ENCODE results near the gene FBXO9.

FBXO9 gene

GRCh38 chr6:53095716-53096115 is 30.5 kb downstream of the FBXO9 start:
- H3K9me3 Mint-ChIP-seq (ENCODE audit: low read depth), result no peaks in the 10 kb centered on the region
- H3K4me1 Mint-ChIP-seq (ENCODE audit: low read depth), result no peaks in the 10 kb centered on the region
- no peak overlapping the region for H3K4me3 Mint-ChIP-seq
- H3K27ac Mint-ChIP-seq, result no peak overlapping the region
- H3K36me3 Mint-ChIP-seq, result peaks cover 8% of the 10 kb centered on the region
- no peaks in the 10 kb centered on the region for H3K27me3 Mint-ChIP-seq

GRCh38 chr6:53100561-53100960 is 35.4 kb downstream of the FBXO9 start:
- no peak overlapping the region for H3K4me3 Mint-ChIP-seq
- no peaks in the 10 kb centered on the region for H3K4me1 Mint-ChIP-seq (ENCODE audit: low read depth)
- no peaks in the 10 kb centered on the region for H3K9me3 Mint-ChIP-seq (ENCODE audit: low read depth)
- no peaks in the 10 kb centered on the region for H3K27me3 Mint-ChIP-seq
- no peak overlapping the region for H3K27ac Mint-ChIP-seq
- H3K36me3 Mint-ChIP-seq, result no peaks in the 10 kb centered on the region

DNA sequence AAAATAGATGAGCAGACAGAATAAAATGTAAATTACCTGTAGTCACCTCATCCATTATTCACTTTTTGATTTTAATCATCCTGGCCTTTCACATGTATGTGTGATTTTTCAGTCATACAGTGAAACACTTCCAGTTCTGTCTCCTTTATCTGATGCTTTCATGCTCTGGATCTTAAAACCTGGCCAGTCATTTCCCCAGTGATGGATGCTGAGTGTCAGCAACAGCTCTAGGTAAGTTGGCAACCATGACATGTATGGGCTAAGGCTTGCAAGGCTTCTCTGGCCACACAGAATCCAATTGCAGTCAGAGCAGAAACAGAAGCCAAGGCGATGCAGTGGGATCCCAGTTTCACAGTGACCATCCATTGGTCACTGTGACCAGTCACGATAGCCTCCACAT is 35.8 kb downstream of the FBXO9 start:
- no peaks in the 10 kb centered on the region for H3K9me3 Mint-ChIP-seq (ENCODE audit: low read depth)
- no peak overlapping the region for H3K27ac Mint-ChIP-seq
- H3K4me1 Mint-ChIP-seq (ENCODE audit: low read depth), result no peaks in the 10 kb centered on the region
- no peak overlapping the region for H3K4me3 Mint-ChIP-seq
- H3K36me3 Mint-ChIP-seq, result no peaks in the 10 kb centered on the region
- no peaks in the 10 kb centered on the region for H3K27me3 Mint-ChIP-seq

- Mint-ChIP-seq H3K4me3 (no peak overlapping the region), H3K4me1 (ENCODE audit: low read depth) (no peaks in the 10 kb centered on the region), H3K27me3 (no peaks in the 10 kb centered on the region), H3K27ac (no peak overlapping the region), H3K9me3 (ENCODE audit: low read depth) (no peaks in the 10 kb centered on the region), H3K36me3 (no peaks in the 10 kb centered on the region)
Measured at GRCh38 chr6:53103993-53104675, 38.9 kb downstream of the FBXO9 start.

GRCh38 chr6:53104916-53105315 is 39.7 kb downstream of the FBXO9 start:
- H3K4me3 Mint-ChIP-seq, result no peak overlapping the region
- H3K36me3 Mint-ChIP-seq, result no peaks in the 10 kb centered on the region
- no peak overlapping the region for H3K27ac Mint-ChIP-seq
- no peaks in the 10 kb centered on the region for H3K9me3 Mint-ChIP-seq (ENCODE audit: low read depth)
- H3K4me1 Mint-ChIP-seq (ENCODE audit: low read depth), result no peaks in the 10 kb centered on the region
- H3K27me3 Mint-ChIP-seq, result no peaks in the 10 kb centered on the region

DNA sequence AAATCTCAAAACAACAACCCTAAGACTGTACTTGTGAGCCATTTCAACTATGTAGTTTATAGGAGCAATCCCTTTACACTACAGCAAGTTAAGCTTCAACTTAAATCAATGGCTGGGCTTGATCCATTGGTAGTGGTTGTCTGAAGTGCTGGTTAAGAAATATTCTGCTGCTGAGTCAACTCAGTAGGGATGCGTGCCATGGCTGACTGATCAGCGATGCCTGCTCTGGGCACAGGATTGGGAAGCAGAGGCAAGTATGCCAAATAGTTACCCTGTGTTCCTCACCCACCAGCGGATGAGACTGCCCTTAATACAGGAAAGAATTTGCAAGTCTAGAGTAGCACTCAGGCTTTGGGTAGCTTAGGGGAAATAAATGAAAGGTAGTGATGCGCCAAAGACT is 41.9 kb downstream of the FBXO9 start:
- Mint-ChIP-seq H3K27me3 (no peaks in the 10 kb centered on the region), H3K27ac (no peak overlapping the region), H3K36me3 (no peaks in the 10 kb centered on the region), H3K4me1 (ENCODE audit: low read depth) (no peaks in the 10 kb centered on the region), H3K9me3 (ENCODE audit: low read depth) (no peaks in the 10 kb centered on the region), H3K4me3 (no peak overlapping the region)

DNA sequence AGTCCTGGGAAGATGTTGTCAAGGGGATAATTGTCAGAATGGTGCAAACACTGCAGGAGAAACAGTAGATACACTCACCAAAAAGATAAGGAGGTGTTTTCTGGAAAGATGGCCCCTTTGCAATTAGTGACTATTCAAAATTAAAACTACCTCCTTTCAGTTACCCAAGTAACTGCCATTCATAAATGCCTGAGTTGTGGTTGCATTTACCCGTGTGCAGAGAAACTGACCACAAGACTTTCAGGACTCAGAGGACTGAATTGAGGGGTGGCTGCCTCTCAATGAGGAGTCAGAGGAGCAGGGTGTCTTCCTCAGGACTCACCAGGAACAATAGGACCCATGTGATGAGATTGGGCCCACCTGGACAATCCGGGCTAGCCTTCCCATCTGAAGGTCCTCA is 44.4 kb downstream of the FBXO9 start:
- Mint-ChIP-seq H3K36me3 (no peaks in the 10 kb centered on the region), H3K9me3 (ENCODE audit: low read depth) (no peaks in the 10 kb centered on the region), H3K4me1 (ENCODE audit: low read depth) (peaks cover 2% of the 10 kb centered on the region), H3K4me3 (no peak overlapping the region), H3K27ac (no peak overlapping the region), H3K27me3 (no peaks in the 10 kb centered on the region)

GRCh38 chr6:53111865-53112264 is 46.7 kb downstream of the FBXO9 start:
- Mint-ChIP-seq H3K4me3 (no peak overlapping the region), H3K9me3 (ENCODE audit: low read depth) (peaks cover 9% of the 10 kb centered on the region), H3K27ac (no peak overlapping the region), H3K4me1 (ENCODE audit: low read depth) (peaks cover 2% of the 10 kb centered on the region), H3K36me3 (peaks cover 3% of the 10 kb centered on the region), H3K27me3 (no peaks in the 10 kb centered on the region)

DNA sequence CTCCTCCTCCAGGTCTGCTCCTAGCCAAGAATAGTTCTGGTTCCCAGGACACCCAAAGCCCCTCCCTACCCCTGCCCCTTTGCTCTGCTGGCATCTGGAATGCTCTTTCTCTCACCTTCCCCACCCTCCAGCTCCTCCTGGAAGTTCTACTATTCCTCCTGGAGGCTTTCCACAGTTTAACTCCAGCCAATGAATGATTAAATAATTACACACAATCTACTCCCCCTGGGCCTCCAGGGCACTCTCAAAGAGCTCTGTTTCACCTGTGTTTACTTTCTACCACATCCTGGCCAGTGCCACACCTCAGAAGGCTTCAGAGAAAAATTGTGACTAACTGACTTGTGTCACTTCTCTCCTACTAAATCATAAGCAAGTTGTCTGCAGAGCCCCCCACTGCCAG is 47.2 kb downstream of the FBXO9 start:
- Mint-ChIP-seq H3K4me1 (ENCODE audit: low read depth) (peaks cover 2% of the 10 kb centered on the region), H3K27ac (no peak overlapping the region), H3K27me3 (no peaks in the 10 kb centered on the region), H3K9me3 (ENCODE audit: low read depth) (peaks cover 9% of the 10 kb centered on the region), H3K36me3 (peaks cover 3% of the 10 kb centered on the region), H3K4me3 (no peak overlapping the region)

DNA sequence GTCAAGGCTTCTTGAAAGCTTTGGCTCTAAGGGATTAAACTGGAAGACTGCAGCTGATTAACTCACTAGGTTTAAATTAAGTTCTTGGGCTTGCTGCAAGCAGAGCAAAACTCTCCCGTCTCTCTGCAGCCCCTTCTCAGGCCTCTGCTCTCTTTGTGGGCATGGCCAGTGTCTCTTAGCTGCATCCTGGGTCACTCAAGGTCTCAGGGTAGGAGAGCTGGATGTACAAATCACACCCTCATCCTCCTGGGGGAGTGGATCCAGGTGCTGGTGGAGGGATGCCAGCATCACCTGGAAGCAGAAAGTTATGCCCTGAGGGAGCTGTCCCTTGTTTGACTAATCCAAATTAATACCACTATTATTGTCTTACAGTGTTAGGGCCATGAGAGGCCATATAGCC is 47.7 kb downstream of the FBXO9 start:
- no peak overlapping the region for H3K27ac Mint-ChIP-seq
- H3K9me3 Mint-ChIP-seq (ENCODE audit: low read depth), result peaks cover 9% of the 10 kb centered on the region
- no peaks in the 10 kb centered on the region for H3K27me3 Mint-ChIP-seq
- H3K36me3 Mint-ChIP-seq, result peaks cover 3% of the 10 kb centered on the region
- H3K4me1 Mint-ChIP-seq (ENCODE audit: low read depth), result peaks cover 2% of the 10 kb centered on the region
- no peak overlapping the region for H3K4me3 Mint-ChIP-seq

GRCh38 chr6:53113742-53114141 is 48.5 kb downstream of the FBXO9 start:
- Mint-ChIP-seq H3K36me3 (peaks cover 3% of the 10 kb centered on the region), H3K27ac (no peak overlapping the region), H3K4me3 (no peak overlapping the region), H3K9me3 (ENCODE audit: low read depth) (peaks cover 9% of the 10 kb centered on the region), H3K27me3 (no peaks in the 10 kb centered on the region), H3K4me1 (ENCODE audit: low read depth) (peaks cover 2% of the 10 kb centered on the region)

GRCh38 chr6:53115113-53115512 is 49.9 kb downstream of the FBXO9 start:
- no peak overlapping the region for H3K27ac Mint-ChIP-seq

DNA sequence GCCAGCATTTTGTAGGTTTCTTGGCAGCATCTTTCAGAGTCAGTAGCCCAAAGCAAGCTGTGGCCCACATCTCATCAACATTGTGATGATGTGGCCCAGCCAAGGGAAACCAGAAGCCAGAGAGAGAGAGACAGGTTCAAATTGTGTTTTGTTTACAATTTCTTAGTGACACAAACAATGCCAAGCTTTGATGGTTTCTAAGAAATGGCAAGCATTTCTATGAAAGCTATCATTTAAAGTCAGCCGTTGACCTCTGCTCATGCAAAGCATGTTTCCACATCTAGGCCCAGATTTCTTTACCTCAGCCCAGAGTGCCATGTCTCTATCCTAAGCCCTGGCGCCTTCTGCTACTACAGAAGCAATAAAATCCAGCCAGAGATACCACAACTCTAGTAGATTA is 50.5 kb downstream of the FBXO9 start:
- Mint-ChIP-seq H3K4me3 (no peak overlapping the region), H3K27ac (no peak overlapping the region), H3K27me3 (no peaks in the 10 kb centered on the region), H3K4me1 (ENCODE audit: low read depth) (peaks cover 2% of the 10 kb centered on the region), H3K9me3 (ENCODE audit: low read depth) (peaks cover 9% of the 10 kb centered on the region), H3K36me3 (peaks cover 3% of the 10 kb centered on the region)

More at GRCh38 chr6:53115113-53115512, 49.9 kb downstream of the FBXO9 start:
- Mint-ChIP-seq H3K9me3 (ENCODE audit: low read depth) (peaks cover 9% of the 10 kb centered on the region), H3K27me3 (no peaks in the 10 kb centered on the region), H3K36me3 (peaks cover 3% of the 10 kb centered on the region), H3K4me1 (ENCODE audit: low read depth) (peaks cover 2% of the 10 kb centered on the region), H3K4me3 (no peak overlapping the region)

- H3K36me3 Mint-ChIP-seq, result peaks cover 3% of the 10 kb centered on the region
- no peak overlapping the region for H3K27ac Mint-ChIP-seq
- H3K9me3 Mint-ChIP-seq (ENCODE audit: low read depth), result peaks cover 9% of the 10 kb centered on the region
- H3K27me3 Mint-ChIP-seq, result no peaks in the 10 kb centered on the region
- H3K4me1 Mint-ChIP-seq (ENCODE audit: low read depth), result no peaks in the 10 kb centered on the region
- H3K4me3 Mint-ChIP-seq, result no peak overlapping the region
Measured at GRCh38 chr6:53119349-53119748, 54.1 kb downstream of the FBXO9 start.

GRCh38 chr6:53119772-53120409 is 54.7 kb downstream of the FBXO9 start:
- H3K9me3 Mint-ChIP-seq (ENCODE audit: low read depth), result peaks cover 8% of the 10 kb centered on the region
- H3K27ac Mint-ChIP-seq, result no peak overlapping the region
- H3K4me1 Mint-ChIP-seq (ENCODE audit: low read depth), result no peaks in the 10 kb centered on the region
- H3K27me3 Mint-ChIP-seq, result no peaks in the 10 kb centered on the region
- no peak overlapping the region for H3K4me3 Mint-ChIP-seq
- H3K36me3 Mint-ChIP-seq, result peaks cover 3% of the 10 kb centered on the region
